Measurements from ENCODE around the gene EIF4EBP3. TPM values are rescaled to one million over a fixed set of nuclear protein-coding genes. Genes with fewer than 3 reads are reported as not detected.

Gene EIF4EBP3
- total and polyA plus RNA-seq, 2 donors (not counting 1 experiment from before 2014, with no cell fraction given) = 15.0 to 18.2 TPM

DNA sequence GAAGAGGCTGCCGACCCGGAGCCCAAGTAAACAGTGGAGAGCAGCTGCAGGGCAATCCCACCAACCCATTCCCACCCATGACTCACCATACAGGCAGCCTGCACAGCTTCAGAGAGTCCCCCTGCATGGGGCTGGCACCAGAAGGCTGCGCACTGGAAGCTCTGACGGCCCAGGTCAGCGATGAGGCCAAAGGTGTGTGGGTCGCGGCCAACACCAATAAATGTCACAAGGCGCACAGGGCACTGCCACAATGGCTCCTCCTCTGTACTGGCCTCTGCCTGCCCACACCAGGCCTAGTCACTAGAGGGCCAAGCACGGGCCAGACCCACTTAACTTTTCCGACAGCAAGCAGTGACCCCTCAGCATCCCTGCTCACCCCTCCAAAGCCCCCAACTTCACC lies 12.8 kb downstream of the EIF4EBP3 start:
- Histone ChIP-seq H3K79me2 (ENCODE audit: control insufficient read depth, insufficient read depth, low read length) (peaks cover 32% of the 10 kb centered on the region), H3K4me2 (replicated peaks; ENCODE audit: low read depth, low read length, poor library complexity, severe bottlenecking) (no peak overlapping the region), H3K9me3 (ENCODE audit: control extremely low read depth in 1 of 3, control insufficient read depth in 2 of 3, insufficient read depth in 1 of 3, low read length in 2 of 3) (no peaks in the 10 kb centered on the region), H3K27me3 (replicated peaks in 1 of 4; ENCODE audit: control extremely low read depth in 1 of 4, control insufficient read depth in 3 of 4, insufficient read depth in 4 of 4, low read length in 3 of 4) (no peaks in the 10 kb centered on the region), H3K4me1 (ENCODE audit: control insufficient read depth in 2 of 2, insufficient read depth in 2 of 2, low read length in 2 of 2) (peaks cover 29 to 39% of the 10 kb centered on the region in 2 donors), H3K36me3 (replicated peaks in 1 of 2; ENCODE audit: control extremely low read depth in 1 of 2, control insufficient read depth in 1 of 2, extremely low read depth in 1 of 2, insufficient read depth in 2 of 2, low read length in 1 of 2) (peaks cover 0 to 9% of the 10 kb centered on the region in 2 experiments), H3K27ac (ENCODE audit: low read length in 2 of 2) (no peak overlapping the region), H2AFZ (ENCODE audit: insufficient read depth, low read depth, low read length, poor library complexity, severe bottlenecking) (no peak overlapping the region), H4K20me1 (ENCODE audit: control insufficient read depth, insufficient read depth, low read length, poor library complexity, severe bottlenecking) (peaks cover 3% of the 10 kb centered on the region), H3K9ac (ENCODE audit: low read length) (no peak overlapping the region), H3K4me3 (ENCODE audit: control extremely low read depth in 1 of 5, extremely low read depth in 1 of 5, insufficient read depth in 1 of 5, low read depth in 2 of 5, low read length in 4 of 5) (no peak overlapping the region)
- H3K4me3 Mint-ChIP-seq = no peak overlapping the region
- no peak for DNase-seq
- H3K9me3 Mint-ChIP-seq (ENCODE audit: insufficient read depth) = no peaks in the 10 kb centered on the region
- ATAC-seq (ENCODE audit: low read depth) = no peak
- H3K27ac Mint-ChIP-seq = no peak overlapping the region
- H3K27me3 Mint-ChIP-seq = no peaks in the 10 kb centered on the region
- WGBS (ENCODE audit: insufficient coverage) = 94% methylated on average over 10 of the region's 10 CpGs
- ChIA-PET POLR2A (interaction anchor here (1.1 kb wide), 1 partner anchor 78 kb away, joined by 3 read pairs; no protein-coding TSS in a partner anchor), CTCF (no interaction called here)
- TF ChIP-seq EZH2 (IDR thresholded peaks at IDR 0.05; ENCODE audit: borderline replicate concordance, insufficient read depth, low read depth, low read length, poor library complexity, severe bottlenecking) = no peak
- TF ChIP-seq, protein P1, sequence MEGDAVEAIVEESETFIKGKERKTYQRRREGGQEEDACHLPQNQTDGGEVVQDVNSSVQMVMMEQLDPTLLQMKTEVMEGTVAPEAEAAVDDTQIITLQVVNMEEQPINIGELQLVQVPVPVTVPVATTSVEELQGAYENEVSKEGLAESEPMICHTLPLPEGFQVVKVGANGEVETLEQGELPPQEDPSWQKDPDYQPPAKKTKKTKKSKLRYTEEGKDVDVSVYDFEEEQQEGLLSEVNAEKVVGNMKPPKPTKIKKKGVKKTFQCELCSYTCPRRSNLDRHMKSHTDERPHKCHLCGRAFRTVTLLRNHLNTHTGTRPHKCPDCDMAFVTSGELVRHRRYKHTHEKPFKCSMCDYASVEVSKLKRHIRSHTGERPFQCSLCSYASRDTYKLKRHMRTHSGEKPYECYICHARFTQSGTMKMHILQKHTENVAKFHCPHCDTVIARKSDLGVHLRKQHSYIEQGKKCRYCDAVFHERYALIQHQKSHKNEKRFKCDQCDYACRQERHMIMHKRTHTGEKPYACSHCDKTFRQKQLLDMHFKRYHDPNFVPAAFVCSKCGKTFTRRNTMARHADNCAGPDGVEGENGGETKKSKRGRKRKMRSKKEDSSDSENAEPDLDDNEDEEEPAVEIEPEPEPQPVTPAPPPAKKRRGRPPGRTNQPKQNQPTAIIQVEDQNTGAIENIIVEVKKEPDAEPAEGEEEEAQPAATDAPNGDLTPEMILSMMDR (IDR thresholded peaks at IDR 0.05) = no peak
- peaks cover 48% of the 10 kb centered on the region for H3K4me1 Mint-ChIP-seq
- intact Hi-C loops (cut with micrococcal nuclease) = loop anchor here (10.0 kb wide), 2 partner anchors 255 to 765 kb away; partner anchors contain the start of genes PFDN1 and TAF7

DNA sequence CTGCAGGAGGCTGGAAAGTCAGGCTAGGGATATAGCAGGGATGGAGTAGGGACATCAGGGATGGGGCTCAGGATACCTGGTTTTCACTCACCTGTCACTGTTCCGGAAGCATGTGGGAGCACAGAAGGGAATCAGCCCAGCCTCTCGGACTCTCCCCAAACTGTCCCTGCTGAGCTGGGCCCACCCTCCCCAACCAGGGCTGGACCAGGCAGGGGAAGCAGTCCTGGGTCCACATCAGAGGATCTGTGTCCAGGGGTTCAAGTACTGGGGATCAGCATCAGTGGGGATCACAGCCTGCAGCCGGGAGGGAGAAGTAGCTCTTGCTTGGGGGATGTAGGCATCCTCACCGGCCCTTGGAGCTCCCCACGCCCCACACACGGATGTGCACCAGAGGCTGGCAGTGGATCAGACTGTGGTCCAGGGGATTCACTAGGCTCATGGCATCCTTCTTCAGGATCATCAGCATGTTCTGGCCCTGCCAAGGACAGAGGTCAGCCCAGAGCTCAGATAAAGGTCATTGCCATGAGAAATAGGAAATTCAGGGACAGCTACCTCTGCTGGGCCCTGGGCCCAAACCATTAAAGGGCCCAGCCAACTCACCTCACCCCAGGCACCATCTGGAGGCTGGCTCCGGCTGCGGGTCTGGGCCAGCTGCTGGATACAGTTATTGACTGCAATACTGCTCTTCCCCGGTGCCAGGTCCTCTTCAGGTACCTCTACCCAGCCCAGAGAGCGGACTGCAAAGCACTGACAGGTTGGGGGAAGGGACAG lies 14.5 kb downstream of the EIF4EBP3 start:
- no peak for ATAC-seq (ENCODE audit: low read depth)
- peaks cover 0 to 14% of the 10 kb centered on the region in 2 experiments for H3K36me3 ChIP-seq (replicated peaks in 1 of 2; ENCODE audit: control extremely low read depth in 1 of 2, control insufficient read depth in 1 of 2, extremely low read depth in 1 of 2, insufficient read depth in 2 of 2, low read length in 1 of 2)
- peaks cover 45% of the 10 kb centered on the region for H3K4me1 Mint-ChIP-seq
- H3K9me3 ChIP-seq (ENCODE audit: control extremely low read depth in 1 of 3, control insufficient read depth in 2 of 3, insufficient read depth in 1 of 3, low read length in 2 of 3) = no peaks in the 10 kb centered on the region
- H3K4me3 Mint-ChIP-seq = peak overlapping the region; percentile 90
- H3K4me2 ChIP-seq (replicated peaks; ENCODE audit: low read depth, low read length, poor library complexity, severe bottlenecking) = no peak overlapping the region
- intact Hi-C loops (cut with micrococcal nuclease) = loop anchor here (10.0 kb wide), 2 partner anchors 257 to 763 kb away; partner anchors contain the start of genes PFDN1 and TAF7
- no peak overlapping the region for H3K4me3 ChIP-seq (ENCODE audit: control extremely low read depth in 1 of 5, extremely low read depth in 1 of 5, insufficient read depth in 1 of 5, low read depth in 2 of 5, low read length in 4 of 5)
- POLR2A ChIA-PET = no interaction called here
- peaks cover 21 to 31% of the 10 kb centered on the region in 2 donors for H3K4me1 ChIP-seq (ENCODE audit: control insufficient read depth in 2 of 2, insufficient read depth in 2 of 2, low read length in 2 of 2)
- no peak overlapping the region for H3K27ac ChIP-seq (ENCODE audit: low read length in 2 of 2)
- CTCF ChIA-PET = no interaction called here
- H2AFZ ChIP-seq (ENCODE audit: insufficient read depth, low read depth, low read length, poor library complexity, severe bottlenecking) = no peak overlapping the region
- no peak for TF ChIP-seq EZH2 (IDR thresholded peaks at IDR 0.05; ENCODE audit: borderline replicate concordance, insufficient read depth, low read depth, low read length, poor library complexity, severe bottlenecking)
- TF ChIP-seq, protein P1 (IDR thresholded peaks at IDR 0.05) = no peak
- whole genome bisulfite sequencing (ENCODE audit: insufficient coverage) = 100% methylated on average over 6 of the region's 10 CpGs
- H3K79me2 ChIP-seq (ENCODE audit: control insufficient read depth, insufficient read depth, low read length) = peaks cover 22% of the 10 kb centered on the region
- no peaks in the 10 kb centered on the region for H3K27me3 ChIP-seq (replicated peaks in 1 of 4; ENCODE audit: control extremely low read depth in 1 of 4, control insufficient read depth in 3 of 4, insufficient read depth in 4 of 4, low read length in 3 of 4)
- H3K27ac Mint-ChIP-seq = no peak overlapping the region
- no peaks in the 10 kb centered on the region for H3K27me3 Mint-ChIP-seq
- H3K9ac ChIP-seq (ENCODE audit: low read length) = no peak overlapping the region
- no peak for DNase-seq
- H4K20me1 ChIP-seq (ENCODE audit: control insufficient read depth, insufficient read depth, low read length, poor library complexity, severe bottlenecking) = no peaks in the 10 kb centered on the region
- no peaks in the 10 kb centered on the region for H3K9me3 Mint-ChIP-seq (ENCODE audit: insufficient read depth)

All from B cell (primary cell).